Dedifferentiated amniotic fluid mesenchymal stem cell (primary cell): ENCODE data around the gene RCOR1.

Experiments
- DNase-seq: peaks from one replicate; pipeline ENCODE4 v3.0.0-alpha.2; 2016; ENCODE audit errors: extremely low spot score

Gene RCOR1

GRCh38 chr14:102723650-102724049 lies 131.2 kb downstream of the RCOR1 start:
- no peak for DNase-seq

- DNase-seq: no peak
Measured at GRCh38 chr14:102726191-102726949, 133.9 kb downstream of the RCOR1 start.

GRCh38 chr14:102727336-102728095 lies 135.1 kb downstream of the RCOR1 start:
- DNase-seq: no peak

- DNase-seq: no peak
Measured at GRCh38 chr14:102728501-102728900, 136.1 kb downstream of the RCOR1 start.

GRCh38 chr14:102729268-102729667 lies 136.8 kb downstream of the RCOR1 start:
- no peak for DNase-seq

- no peak for DNase-seq
Measured at GRCh38 chr14:102729825-102730224, 137.4 kb downstream of the RCOR1 start.

GRCh38 chr14:102731101-102731870 lies 138.8 kb downstream of the RCOR1 start:
- no peak for DNase-seq

- DNase-seq: no peak
Measured at GRCh38 chr14:102731871-102732800, 139.7 kb downstream of the RCOR1 start.

GRCh38 chr14:102732924-102733323 lies 140.5 kb downstream of the RCOR1 start:
- no peak for DNase-seq

- DNase-seq: no peak
Measured at GRCh38 chr14:102733326-102733725, 140.9 kb downstream of the RCOR1 start.

GRCh38 chr14:102734436-102734835 lies 142.0 kb downstream of the RCOR1 start:
- no peak for DNase-seq

- DNase-seq: no peak
Measured at GRCh38 chr14:102736956-102737355, 144.5 kb downstream of the RCOR1 start.

GRCh38 chr14:102737402-102738372 lies 145.2 kb downstream of the RCOR1 start:
- DNase-seq: no peak

- DNase-seq: no peak
Measured at GRCh38 chr14:102738373-102739189, 146.1 kb downstream of the RCOR1 start.

GRCh38 chr14:102739190-102739469 lies 146.7 kb downstream of the RCOR1 start:
- DNase-seq: no peak

GRCh38 chr14:102746634-102747438 lies 154.4 kb downstream of the RCOR1 start:
- DNase-seq: no peak

GRCh38 chr14:102748806-102749205 lies 156.4 kb downstream of the RCOR1 start:
- no peak for DNase-seq
